Frontal cortex (tissue), 4 donors: ENCODE data around the gene STX19. TPM values are rescaled to one million over a fixed set of nuclear protein-coding genes. Genes with fewer than 3 reads are reported as not detected.
"Not testable (repeated sequence)": the region's sequence is repeated elsewhere in the genome, so short reads cannot be mapped to it uniquely, and the experiment has no call there.

Source experiments
- DNase-seq, 2 donors: peaks; one replicate each; pipeline ENCODE4 v3.0.0; 2012; ENCODE audit warnings: low spot score in 2 of 2
- FAIRE-seq: peaks from 2 replicates; lab custom pipeline; 2012; peaks lifted over from hg19 to GRCh38; lab: Jason Lieb, UNC
- small RNA-seq: library from RNA; depleted of rRNA; stranded (forward); fragments of <200 nt; gene quantifications from one replicate; pipeline ENCODE3, GENCODE V24; 2014
- total RNA-seq: library from RNA; depleted of rRNA; stranded (reverse); fragments of >200 nt; gene quantifications from one replicate; pipeline ENCODE4 v1.2.3, GENCODE V29; 2014
- donor health status: control.
- donor health status: control.
- donor health status: control.

Gene STX19
- total RNA-seq, 1 donor from 2014 or later, result not detected

GRCh38 chr3:93984618-93985017 lies 43.8 kb downstream of the STX19 start:
- DNase-seq, result no peak

GRCh38 chr3:93983408-93983807 lies 45.0 kb downstream of the STX19 start:
- DNase-seq (no peak), FAIRE-seq (no peak)

More at GRCh38 chr3:93984618-93985017, 43.8 kb downstream of the STX19 start:
- FAIRE-seq, result no peak

- DNase-seq (no peak), FAIRE-seq (no peak)
Observed at GRCh38 chr3:93981649-93982048, 46.7 kb downstream of the STX19 start.

GRCh38 chr3:93979850-93980676 lies 48.3 kb downstream of the STX19 start, which contains the start of gene ARL13B:
Gene ARL13B, plus strand, starts transcription at chr3:93980155. Its CDS starts 269 bp downstream, at chr3:93980424.
- FAIRE-seq, result peak; percentile 98
- peak; percentile 84 to 93 for DNase-seq

GRCh38 chr3:93973131-93974126 lies 55.0 kb downstream of the STX19 start, which contains the start of gene PROS1:
Gene PROS1, minus strand, starts transcription at chr3:93973896. Its CDS starts 147 bp downstream, at chr3:93973749.
- DNase-seq, result peak; percentile 57 to 71
- no peak for FAIRE-seq

- no peak for DNase-seq
- no peak for FAIRE-seq
Observed at GRCh38 chr3:93969997-93970396, 58.4 kb downstream of the STX19 start.

GRCh38 chr3:93969443-93969842 lies 59.0 kb downstream of the STX19 start:
- FAIRE-seq, result no peak

GRCh38 chr3:93965106-93965505 lies 63.3 kb downstream of the STX19 start:
- FAIRE-seq, DNase-seq: not testable (repeated sequence)

More at GRCh38 chr3:93969443-93969842, 59.0 kb downstream of the STX19 start:
- DNase-seq, result no peak

Small RNA genes lying within 50 kb of the gene (small RNA-seq; reads per million reads assigned to genes)
- gene RF00019 (not detected), gene RNU6-511P (not detected)

Other genes with a start within 250 kb of the STX19 start
- gene PROS1, start 54.7 kb downstream of the STX19 start, total RNA-seq, result 12.2 TPM
- gene ARL13B, start 48.4 kb downstream of the STX19 start, total RNA-seq, result 18.3 TPM
- 10.2 TPM for gene DHFR2, start 34.3 kb upstream of the STX19 start, total RNA-seq
- gene NSUN3, start 34.5 kb upstream of the STX19 start, total RNA-seq, result 26.9 TPM